ENCODE results near the gene IQCK.

IQCK gene

DNA sequence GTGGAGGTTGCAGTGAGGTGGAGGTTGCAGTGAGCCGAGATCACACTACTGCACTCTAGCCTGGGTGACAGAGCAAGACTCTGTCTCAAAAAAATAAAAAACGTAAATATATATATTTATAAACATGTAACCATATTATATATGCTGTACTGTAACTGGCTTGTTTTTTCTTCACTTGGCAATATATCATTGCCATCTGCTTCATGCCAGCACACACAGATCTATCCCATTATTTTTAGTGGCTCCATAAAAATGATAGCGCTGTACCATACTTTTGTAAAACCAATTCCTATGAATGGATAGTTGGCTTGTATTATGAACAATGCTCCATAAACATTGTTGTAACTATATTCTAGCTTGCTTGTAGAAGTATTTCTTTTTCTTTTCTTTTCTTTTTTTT lies 117.1 kb downstream of the IQCK start:
- H3K9me3 ChIP-seq (ENCODE audit: severe bottlenecking) = no peaks in the 10 kb centered on the region
- H3K27me3 ChIP-seq (ENCODE audit: insufficient read depth, low read depth, severe bottlenecking) = no peaks in the 10 kb centered on the region
- no peaks in the 10 kb centered on the region for H3K36me3 ChIP-seq
- TF ChIP-seq, protein P1, sequence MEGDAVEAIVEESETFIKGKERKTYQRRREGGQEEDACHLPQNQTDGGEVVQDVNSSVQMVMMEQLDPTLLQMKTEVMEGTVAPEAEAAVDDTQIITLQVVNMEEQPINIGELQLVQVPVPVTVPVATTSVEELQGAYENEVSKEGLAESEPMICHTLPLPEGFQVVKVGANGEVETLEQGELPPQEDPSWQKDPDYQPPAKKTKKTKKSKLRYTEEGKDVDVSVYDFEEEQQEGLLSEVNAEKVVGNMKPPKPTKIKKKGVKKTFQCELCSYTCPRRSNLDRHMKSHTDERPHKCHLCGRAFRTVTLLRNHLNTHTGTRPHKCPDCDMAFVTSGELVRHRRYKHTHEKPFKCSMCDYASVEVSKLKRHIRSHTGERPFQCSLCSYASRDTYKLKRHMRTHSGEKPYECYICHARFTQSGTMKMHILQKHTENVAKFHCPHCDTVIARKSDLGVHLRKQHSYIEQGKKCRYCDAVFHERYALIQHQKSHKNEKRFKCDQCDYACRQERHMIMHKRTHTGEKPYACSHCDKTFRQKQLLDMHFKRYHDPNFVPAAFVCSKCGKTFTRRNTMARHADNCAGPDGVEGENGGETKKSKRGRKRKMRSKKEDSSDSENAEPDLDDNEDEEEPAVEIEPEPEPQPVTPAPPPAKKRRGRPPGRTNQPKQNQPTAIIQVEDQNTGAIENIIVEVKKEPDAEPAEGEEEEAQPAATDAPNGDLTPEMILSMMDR (IDR thresholded peaks at IDR 0.05; ENCODE audit: low read depth, low read length) = no peak
- H3K4me3 ChIP-seq (ENCODE audit: low read depth, low read length) = no peak overlapping the region
- no peak for DNase-seq
- H3K27ac ChIP-seq = no peak overlapping the region

DNA sequence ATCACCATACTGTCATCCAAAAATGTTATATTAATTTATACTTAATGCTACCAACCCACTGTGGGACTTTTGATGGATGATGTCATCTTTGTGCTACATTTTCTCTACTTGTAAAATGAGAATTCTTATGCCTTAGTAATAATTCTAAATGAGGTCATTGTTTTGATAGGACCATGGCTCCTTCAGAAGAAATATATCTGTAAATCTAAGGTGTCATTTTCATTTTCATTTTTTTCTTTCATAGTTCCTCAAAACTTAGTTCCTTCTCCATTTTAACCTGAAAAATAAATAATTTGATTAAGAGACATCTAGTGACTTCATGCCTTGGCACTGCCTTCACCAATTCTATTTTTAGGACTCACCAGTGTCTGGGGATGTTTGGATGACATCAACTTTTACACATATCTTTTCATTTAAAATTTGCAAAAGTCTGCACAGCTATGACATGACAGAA lies 117.9 kb downstream of the IQCK start:
- DNase-seq = no peak

DNA sequence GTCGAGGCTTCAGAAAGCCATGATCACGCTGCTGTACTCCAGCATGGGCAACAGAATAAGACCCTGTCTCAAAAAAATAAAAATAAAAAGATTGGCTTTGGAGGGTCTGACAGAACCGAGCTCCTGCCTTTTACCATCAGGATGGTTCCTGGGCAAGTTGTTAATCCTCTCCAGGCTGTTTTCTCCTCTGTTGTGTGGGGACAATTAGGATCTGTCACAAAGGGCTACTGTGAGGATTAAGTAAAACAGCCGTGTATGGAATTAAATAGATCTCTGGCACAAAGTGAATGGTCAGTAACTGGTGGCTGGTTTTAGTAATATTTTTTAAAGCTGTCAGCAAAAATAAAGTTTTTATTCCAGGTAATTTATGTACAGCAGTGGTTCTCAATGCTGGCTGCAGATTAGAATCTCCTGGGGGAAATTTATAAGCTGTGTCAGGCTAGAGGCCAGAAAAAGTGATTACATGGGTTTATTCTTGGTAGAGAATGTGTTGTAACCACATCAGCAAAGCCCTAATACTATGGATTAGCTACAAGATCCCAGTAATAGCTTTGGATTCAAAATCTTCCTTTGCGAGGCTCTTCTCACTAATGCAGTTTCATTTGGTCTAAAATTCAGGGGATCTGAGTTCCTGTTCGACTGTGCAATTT lies 119.4 kb downstream of the IQCK start:
- H3K9me3 ChIP-seq (ENCODE audit: severe bottlenecking) = no peaks in the 10 kb centered on the region
- TF ChIP-seq, protein P1 (IDR thresholded peaks at IDR 0.05; ENCODE audit: low read depth, low read length) = no peak
- H3K4me3 ChIP-seq (ENCODE audit: low read depth, low read length) = peak overlapping the region; percentile 27
- peak; percentile 28 for DNase-seq
- H3K27ac ChIP-seq = peak overlapping the region; percentile 56
- no peaks in the 10 kb centered on the region for H3K27me3 ChIP-seq (ENCODE audit: insufficient read depth, low read depth, severe bottlenecking)
- no peaks in the 10 kb centered on the region for H3K36me3 ChIP-seq

More for the DNA sequence above, 117.9 kb downstream of the IQCK start:
- Histone ChIP-seq H3K36me3 (no peaks in the 10 kb centered on the region), H3K9me3 (ENCODE audit: severe bottlenecking) (no peaks in the 10 kb centered on the region), H3K27ac (no peak overlapping the region), H3K27me3 (ENCODE audit: insufficient read depth, low read depth, severe bottlenecking) (no peaks in the 10 kb centered on the region), H3K4me3 (ENCODE audit: low read depth, low read length) (no peak overlapping the region)
- TF ChIP-seq, protein P1 (IDR thresholded peaks at IDR 0.05; ENCODE audit: low read depth, low read length) = no peak

DNA sequence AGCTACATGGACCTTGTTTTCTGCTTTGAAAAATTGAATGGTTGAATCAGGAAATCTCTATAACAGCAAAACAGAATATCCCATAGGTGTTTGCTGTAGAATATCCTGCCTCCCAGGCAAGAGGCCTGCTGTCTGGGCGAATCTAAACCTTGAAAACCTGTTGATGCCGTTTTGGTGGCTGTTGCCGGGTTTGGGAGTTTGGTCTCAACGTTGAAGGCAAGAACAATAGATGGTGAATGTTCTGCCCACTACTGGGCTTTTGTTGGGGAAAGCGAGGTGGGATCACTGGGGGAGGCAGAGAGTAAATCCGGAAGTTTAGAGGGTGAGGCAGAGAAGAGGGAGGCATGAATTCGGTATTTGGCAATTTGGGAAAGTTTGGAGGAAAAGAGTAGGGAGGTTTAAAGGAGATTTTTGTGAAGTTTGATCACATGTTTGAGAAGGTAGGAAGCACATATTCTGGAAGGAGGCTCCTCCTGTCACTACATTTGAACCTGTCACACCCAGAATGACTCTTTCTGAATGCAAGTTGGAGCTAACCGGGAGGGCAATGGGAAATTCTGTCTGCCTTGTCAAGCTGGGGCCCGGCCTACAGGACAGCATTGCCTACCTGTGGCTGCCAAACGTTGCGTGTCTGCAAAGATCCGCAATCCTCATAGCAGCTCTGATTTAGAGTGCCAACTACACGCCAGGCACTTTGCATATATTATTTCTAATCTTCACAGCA lies 120.1 kb downstream of the IQCK start:
- H3K9me3 ChIP-seq (ENCODE audit: severe bottlenecking) = no peaks in the 10 kb centered on the region
- TF ChIP-seq, protein P1 (IDR thresholded peaks at IDR 0.05; ENCODE audit: low read depth, low read length) = no peak
- peak overlapping the region; percentile 27 for H3K4me3 ChIP-seq (ENCODE audit: low read depth, low read length)
- peak overlapping the region; percentile 53 for H3K27ac ChIP-seq
- DNase-seq = no peak
- H3K27me3 ChIP-seq (ENCODE audit: insufficient read depth, low read depth, severe bottlenecking) = no peaks in the 10 kb centered on the region
- no peaks in the 10 kb centered on the region for H3K36me3 ChIP-seq

DNA sequence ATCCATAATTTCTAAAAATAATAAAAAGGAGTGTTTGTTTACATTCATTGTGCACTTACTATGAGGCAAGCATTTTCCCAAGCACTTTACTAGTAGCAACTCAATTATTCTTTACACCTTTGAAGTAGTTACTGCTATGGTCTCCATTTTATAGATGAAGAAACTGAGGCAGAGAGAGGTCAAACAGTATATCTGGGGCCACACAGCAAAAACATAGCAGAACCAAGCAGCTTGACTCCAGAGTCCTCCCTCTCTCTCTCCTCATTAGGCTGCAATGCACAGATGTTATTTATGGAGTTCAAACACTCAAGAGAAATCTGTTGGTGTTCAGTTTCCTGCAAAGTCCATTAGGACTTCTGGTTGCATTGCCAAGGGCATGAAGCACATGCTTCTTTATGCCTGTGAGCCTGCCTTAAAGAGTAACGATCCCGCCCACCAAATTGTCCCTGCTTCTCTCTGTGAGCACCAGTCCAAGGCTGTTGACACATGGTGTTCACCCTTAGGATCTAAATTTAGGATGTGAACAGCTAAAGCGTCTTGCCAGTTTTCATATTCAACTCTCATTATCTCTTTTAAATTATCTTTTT lies 122.5 kb downstream of the IQCK start:
- no peaks in the 10 kb centered on the region for H3K9me3 ChIP-seq (ENCODE audit: severe bottlenecking)
- DNase-seq = no peak
- H3K27me3 ChIP-seq (ENCODE audit: insufficient read depth, low read depth, severe bottlenecking) = no peaks in the 10 kb centered on the region
- no peak overlapping the region for H3K27ac ChIP-seq
- TF ChIP-seq, protein P1 (IDR thresholded peaks at IDR 0.05; ENCODE audit: low read depth, low read length) = no peak
- no peak overlapping the region for H3K4me3 ChIP-seq (ENCODE audit: low read depth, low read length)
- no peaks in the 10 kb centered on the region for H3K36me3 ChIP-seq

Data from WERI-Rb-1 (cell line).